Natural killer cell (primary cell): Measurements from ENCODE around the gene MYO18B. TPM values are rescaled to one million over a fixed set of nuclear protein-coding genes. Genes with fewer than 3 reads are reported as not detected.

Source experiments
- ATAC-seq, 3 donors: fragments of 150-1000 bp in 2 of 3; fragments of 200-7000 bp in 1 of 3; cut with Tn5 transposase; 1 replicate in 1 of 3; 2 replicates in 2 of 3; pipeline ENCODE4 v1.10.0; 2021; ENCODE audit warnings: mild to moderate bottlenecking in 2 of 3, moderate library complexity in 2 of 3
- DNase-seq, 2 donors: peaks; one replicate each; pipeline versions ENCODE4 v3.0.0 to v3.0.0-alpha.2; 2013 to 2021; ENCODE audit warnings: mixed read lengths in 1 of 2
- H3K27ac ChIP-seq: one replicate; pipeline ENCODE4 v1.5.1; 2013; ENCODE audit warnings: mild to moderate bottlenecking, low read length
- H3K27me3 ChIP-seq: one replicate; pipeline ENCODE4 v1.6.1; 2013; ENCODE audit warnings: low read length; ENCODE audit not compliant: control insufficient read depth, insufficient read depth
- H3K36me3 ChIP-seq: one replicate; pipeline ENCODE4 v1.6.1; 2013; ENCODE audit warnings: low read length; ENCODE audit not compliant: control insufficient read depth, insufficient read depth
- H3K4me1 ChIP-seq: one replicate; pipeline ENCODE4 v1.6.1; 2013; ENCODE audit warnings: low read length; ENCODE audit not compliant: control insufficient read depth, insufficient read depth
- H3K4me3 ChIP-seq: one replicate; pipeline ENCODE4 v1.5.1; 2013; ENCODE audit warnings: low read length
- H3K9me3 ChIP-seq: one replicate; pipeline ENCODE4 v1.6.1; 2013; ENCODE audit warnings: low read length; ENCODE audit not compliant: control insufficient read depth, insufficient read depth
- H3K27ac Mint-ChIP-seq, 2 donors: one replicate each; pipeline ENCODE4 v1.8.0; 2022; ENCODE audit warnings: mild to moderate bottlenecking in 2 of 2, mixed read lengths in 2 of 2, moderate library complexity in 1 of 2
- H3K27me3 Mint-ChIP-seq, 2 donors: one replicate each; pipeline ENCODE4 v1.8.0; 2022; ENCODE audit warnings: low read depth in 2 of 2, mixed read lengths in 2 of 2
- H3K36me3 Mint-ChIP-seq: one replicate; pipeline ENCODE4 v1.8.0; 2022; ENCODE audit warnings: mixed read lengths
- H3K4me1 Mint-ChIP-seq, 2 donors: one replicate each; pipeline ENCODE4 v1.8.0; 2022; ENCODE audit warnings: mixed read lengths in 2 of 2
- H3K4me3 Mint-ChIP-seq: one replicate; pipeline ENCODE4 v1.8.0; 2022; ENCODE audit warnings: mild to moderate bottlenecking, moderate library complexity, mixed read lengths
- H3K9me3 Mint-ChIP-seq, 2 donors: one replicate each; pipeline ENCODE4 v1.8.0; 2022; ENCODE audit warnings: mixed read lengths in 2 of 2
- CTCF ChIP-seq: fragments of 200-600 bp; IDR thresholded peaks from one replicate; pipeline ENCODE4 v1.8.0; 2022; ENCODE audit warnings: antibody characterized with exemption
- WGBS: methylation state at CpG from one replicate; pipeline ENCODE4 v1.1.7; 2013; ENCODE audit warnings: missing lambda C conversion rate; ENCODE audit not compliant: insufficient coverage; 5-methylcytosine and 5-hydroxymethylcytosine counted together
- intact Hi-C: fragments of 100-400 bp; cut with micrococcal nuclease; formaldehyde crosslinking; loops from one replicate; pipeline ENCODE4 v1.14.2; 2022
- total RNA-seq, 4 donors: library from RNA; stranded (reverse); fragments of 120-200 nt in 1 of 4; gene quantifications; one replicate each; pipeline versions ENCODE4 v1.2.3 to v1.2.4, GENCODE V29; 2013 to 2022

Gene MYO18B, protein sequence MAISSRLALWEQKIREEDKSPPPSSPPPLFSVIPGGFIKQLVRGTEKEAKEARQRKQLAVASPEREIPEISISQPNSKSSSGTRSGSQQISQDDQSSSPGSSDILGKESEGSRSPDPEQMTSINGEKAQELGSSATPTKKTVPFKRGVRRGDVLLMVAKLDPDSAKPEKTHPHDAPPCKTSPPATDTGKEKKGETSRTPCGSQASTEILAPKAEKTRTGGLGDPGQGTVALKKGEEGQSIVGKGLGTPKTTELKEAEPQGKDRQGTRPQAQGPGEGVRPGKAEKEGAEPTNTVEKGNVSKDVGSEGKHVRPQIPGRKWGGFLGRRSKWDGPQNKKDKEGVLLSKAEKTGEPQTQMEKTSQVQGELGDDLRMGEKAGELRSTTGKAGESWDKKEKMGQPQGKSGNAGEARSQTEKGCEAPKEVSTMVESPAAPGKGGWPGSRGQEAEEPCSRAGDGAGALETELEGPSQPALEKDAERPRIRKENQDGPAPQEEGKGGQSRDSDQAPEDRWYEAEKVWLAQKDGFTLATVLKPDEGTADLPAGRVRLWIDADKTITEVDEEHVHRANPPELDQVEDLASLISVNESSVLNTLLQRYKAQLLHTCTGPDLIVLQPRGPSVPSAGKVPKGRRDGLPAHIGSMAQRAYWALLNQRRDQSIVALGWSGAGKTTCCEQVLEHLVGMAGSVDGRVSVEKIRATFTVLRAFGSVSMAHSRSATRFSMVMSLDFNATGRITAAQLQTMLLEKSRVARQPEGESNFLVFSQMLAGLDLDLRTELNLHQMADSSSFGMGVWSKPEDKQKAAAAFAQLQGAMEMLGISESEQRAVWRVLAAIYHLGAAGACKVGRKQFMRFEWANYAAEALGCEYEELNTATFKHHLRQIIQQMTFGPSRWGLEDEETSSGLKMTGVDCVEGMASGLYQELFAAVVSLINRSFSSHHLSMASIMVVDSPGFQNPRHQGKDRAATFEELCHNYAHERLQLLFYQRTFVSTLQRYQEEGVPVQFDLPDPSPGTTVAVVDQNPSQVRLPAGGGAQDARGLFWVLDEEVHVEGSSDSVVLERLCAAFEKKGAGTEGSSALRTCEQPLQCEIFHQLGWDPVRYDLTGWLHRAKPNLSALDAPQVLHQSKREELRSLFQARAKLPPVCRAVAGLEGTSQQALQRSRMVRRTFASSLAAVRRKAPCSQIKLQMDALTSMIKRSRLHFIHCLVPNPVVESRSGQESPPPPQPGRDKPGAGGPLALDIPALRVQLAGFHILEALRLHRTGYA (N-terminal part only)
- total RNA-seq = under 1 TPM; 0.07 to 0.14 (median 0.10) TPM
- 0.61 TPM for total RNA-seq (2013)

- 83% methylated on average over 36 of the region's 36 CpGs for WGBS
- Mint-ChIP-seq H3K27me3 (no peaks in the 10 kb centered on the region), H3K9me3 (no peaks in the 10 kb centered on the region), H3K4me3 (no peak within 1 kb of the TSS), H3K27ac (no peak within 1 kb of the TSS), H3K4me1 (no peaks in the 10 kb centered on the region), H3K36me3 (no peaks in the 10 kb centered on the region)
- no peak for TF ChIP-seq CTCF
- no peak for ATAC-seq
- Histone ChIP-seq H3K4me1 (no peaks in the 10 kb centered on the region), H3K36me3 (no peaks in the 10 kb centered on the region), H3K27ac (no peak within 1 kb of the TSS), H3K27me3 (no peaks in the 10 kb centered on the region), H3K9me3 (no peaks in the 10 kb centered on the region), H3K4me3 (no peak within 1 kb of the TSS)
- intact Hi-C loops = no loop called here
- DNase-seq = no peak
These were observed at the start of gene MYO18B for GRCh38 chr22:25741692-25742626. Gene MYO18B, plus strand, starts transcription at chr22:25742188. Its CDS starts 18,905 bp downstream, at chr22:25761093.

- no peak overlapping the region for H3K27ac Mint-ChIP-seq
- H3K9me3 Mint-ChIP-seq = no peaks in the 10 kb centered on the region
- intact Hi-C loops = no loop called here
- ATAC-seq (no peak), DNase-seq (no peak)
- no peak overlapping the region for H3K27ac ChIP-seq
- H3K27me3 ChIP-seq = no peaks in the 10 kb centered on the region
- no peak overlapping the region for H3K4me3 ChIP-seq
- H3K36me3 ChIP-seq = no peaks in the 10 kb centered on the region
- H3K36me3 Mint-ChIP-seq = no peaks in the 10 kb centered on the region
- H3K4me1 Mint-ChIP-seq = no peaks in the 10 kb centered on the region
- H3K27me3 Mint-ChIP-seq = peaks cover 0 to 3% of the 10 kb centered on the region in 2 donors
- H3K9me3 ChIP-seq = no peaks in the 10 kb centered on the region
- H3K4me3 Mint-ChIP-seq = no peak overlapping the region
- WGBS = 85% methylated on average over 15 of the region's 15 CpGs
- no peak for TF ChIP-seq CTCF
- H3K4me1 ChIP-seq = no peaks in the 10 kb centered on the region
These were observed 49.4 kb upstream of the MYO18B start for GRCh38 chr22:25692397-25693267.

DNA sequence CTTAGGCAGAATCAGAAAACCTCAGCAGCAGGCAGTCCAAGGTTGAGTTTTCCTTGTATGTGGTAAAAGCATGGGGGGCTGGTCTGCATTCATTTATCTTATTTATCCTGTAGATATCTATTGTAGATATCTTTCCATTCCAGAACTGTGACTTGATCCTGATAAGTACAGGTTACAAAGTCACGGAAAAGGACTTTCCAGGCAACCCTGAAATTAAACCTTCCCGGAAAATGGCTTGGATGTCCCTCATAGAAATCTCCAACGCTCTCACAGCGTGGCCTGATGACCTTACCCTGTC lies 48.8 kb upstream of the MYO18B start:
- Mint-ChIP-seq H3K4me1 (no peaks in the 10 kb centered on the region), H3K4me3 (no peak overlapping the region), H3K36me3 (no peaks in the 10 kb centered on the region), H3K9me3 (no peaks in the 10 kb centered on the region), H3K27me3 (peaks cover 0 to 3% of the 10 kb centered on the region in 2 donors), H3K27ac (no peak overlapping the region)
- Histone ChIP-seq H3K36me3 (no peaks in the 10 kb centered on the region), H3K4me3 (no peak overlapping the region), H3K27me3 (no peaks in the 10 kb centered on the region), H3K4me1 (no peaks in the 10 kb centered on the region), H3K27ac (no peak overlapping the region), H3K9me3 (no peaks in the 10 kb centered on the region)
- DNase-seq (no peak), ATAC-seq (no peak)
- no peak for TF ChIP-seq CTCF
- WGBS = 97% methylated on average over 4 of the region's 4 CpGs
- intact Hi-C loops = no loop called here
